Activated CD4-positive, alpha-beta T cell treated with anti-CD3 and anti-CD28 coated beads, Interleukin-2, amount 10 ng/mL, durations not matched to agents 7 days and 5 days (primary cell): ENCODE data around the gene BANP. TPM values are rescaled to one million over a fixed set of nuclear protein-coding genes. Genes with fewer than 3 reads are reported as not detected.
A peak's percentile ranks its signal among the peaks of the same experiment; 100 is the strongest.

Source experiments
- CTCF ChIA-PET: fragments of 350-600 bp; sonication (Branson Sonifier 250); formaldehyde crosslinking; loops from one replicate; lab custom pipeline; 2021; ENCODE audit warnings: antibody characterized with exemption; lab: Charles Lee
- POLR2A ChIA-PET: fragments of 350-600 bp; sonication (Branson Sonifier 250); formaldehyde crosslinking; loops from one replicate; lab custom pipeline; 2021; ENCODE audit warnings: antibody characterized with exemption; lab: Charles Lee
- DNase-seq: peaks from one replicate; pipeline ENCODE4 v3.0.0-alpha.2; 2020
- H3K27ac Mint-ChIP-seq: one replicate; pipeline ENCODE4 v1.8.0; 2021; ENCODE audit warnings: mild to moderate bottlenecking, moderate library complexity, mixed read lengths
- H3K27me3 Mint-ChIP-seq: one replicate; pipeline ENCODE4 v1.8.0; 2021; ENCODE audit warnings: mixed read lengths
- H3K36me3 Mint-ChIP-seq: one replicate; pipeline ENCODE4 v1.8.0; 2021; ENCODE audit warnings: low read depth, mixed read lengths
- H3K4me1 Mint-ChIP-seq: one replicate; pipeline ENCODE4 v1.8.0; 2021; ENCODE audit warnings: mixed read lengths
- H3K4me3 Mint-ChIP-seq: one replicate; pipeline ENCODE4 v1.8.0; 2021; ENCODE audit warnings: mild to moderate bottlenecking, moderate library complexity, mixed read lengths
- H3K9me3 Mint-ChIP-seq: one replicate; pipeline ENCODE4 v1.8.0; 2021; ENCODE audit warnings: mixed read lengths
- total RNA-seq, 2 experiments: library from RNA; stranded (reverse); gene quantifications; one replicate each; pipeline ENCODE4 v1.2.3, GENCODE V29; 2021

Gene BANP
- total RNA-seq, 2 experiments from 2014 or later, result 43.2 to 45.5 TPM

DNA sequence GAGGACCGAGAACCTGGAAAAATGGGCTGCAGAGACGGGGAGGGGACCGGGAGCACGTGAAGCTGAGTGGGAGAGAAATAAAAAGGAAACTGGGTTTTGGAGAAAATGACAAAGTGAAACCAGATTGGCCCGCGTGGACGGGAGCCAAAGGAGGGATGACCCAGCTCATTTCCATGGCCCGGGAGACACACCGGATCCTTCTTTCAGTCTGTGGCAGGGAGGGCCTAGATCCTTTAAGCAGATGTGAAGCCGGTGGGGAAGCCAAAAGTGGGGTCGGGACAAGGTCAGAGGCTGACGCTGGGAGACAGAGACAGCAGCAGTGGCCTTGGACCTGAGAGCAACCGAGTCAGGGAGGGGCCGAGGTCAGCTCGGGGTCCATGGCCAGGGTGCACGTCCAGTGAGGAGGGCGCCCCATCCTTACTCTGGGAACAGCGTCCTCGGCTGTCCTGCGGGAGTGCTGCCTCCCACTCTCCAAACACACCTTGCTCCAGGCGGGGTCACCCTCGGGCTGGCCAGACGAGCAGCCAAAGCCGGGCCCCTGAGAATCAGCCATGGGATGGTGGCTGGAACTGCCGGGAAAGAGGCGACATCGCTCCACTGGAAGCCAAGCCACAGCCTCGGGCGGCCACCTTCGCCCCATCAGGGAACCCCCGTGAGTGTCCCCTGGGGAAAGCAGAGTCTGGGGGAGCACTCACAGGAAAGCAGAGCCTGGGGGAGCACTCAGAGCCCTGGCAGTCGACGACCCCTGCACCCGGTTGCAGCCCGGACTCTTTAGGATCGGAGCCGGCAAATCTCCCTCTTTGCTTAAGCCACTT lies 32.2 kb upstream of the BANP start:
- no peak for DNase-seq
- Mint-ChIP-seq H3K36me3 (no peaks in the 10 kb centered on the region), H3K4me3 (no peak overlapping the region), H3K4me1 (no peaks in the 10 kb centered on the region), H3K9me3 (no peaks in the 10 kb centered on the region), H3K27me3 (no peaks in the 10 kb centered on the region), H3K27ac (no peak overlapping the region)
- CTCF ChIA-PET, result no interaction called here
- POLR2A ChIA-PET, result no interaction called here

DNA sequence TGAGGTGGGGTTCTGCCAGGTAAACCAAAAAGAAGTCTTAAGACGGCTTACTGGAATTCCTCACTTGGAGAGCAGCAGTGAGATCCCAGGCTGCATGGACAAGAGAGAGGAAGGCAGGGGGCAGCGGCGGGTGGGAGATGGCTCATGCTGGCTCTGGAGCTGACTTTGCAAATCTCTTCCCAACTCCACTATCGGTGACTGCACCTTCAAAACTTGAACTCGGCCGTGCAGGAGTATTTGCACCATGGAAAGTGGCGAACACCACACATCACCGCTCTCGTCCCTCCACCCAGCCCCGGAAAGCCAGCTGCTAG lies 31.6 kb upstream of the BANP start:
- DNase-seq, result no peak
- Mint-ChIP-seq H3K4me1 (no peaks in the 10 kb centered on the region), H3K27me3 (peaks cover 2% of the 10 kb centered on the region), H3K27ac (no peak overlapping the region), H3K4me3 (no peak overlapping the region), H3K9me3 (no peaks in the 10 kb centered on the region), H3K36me3 (no peaks in the 10 kb centered on the region)
- CTCF ChIA-PET, result no interaction called here
- POLR2A ChIA-PET, result no interaction called here

DNA sequence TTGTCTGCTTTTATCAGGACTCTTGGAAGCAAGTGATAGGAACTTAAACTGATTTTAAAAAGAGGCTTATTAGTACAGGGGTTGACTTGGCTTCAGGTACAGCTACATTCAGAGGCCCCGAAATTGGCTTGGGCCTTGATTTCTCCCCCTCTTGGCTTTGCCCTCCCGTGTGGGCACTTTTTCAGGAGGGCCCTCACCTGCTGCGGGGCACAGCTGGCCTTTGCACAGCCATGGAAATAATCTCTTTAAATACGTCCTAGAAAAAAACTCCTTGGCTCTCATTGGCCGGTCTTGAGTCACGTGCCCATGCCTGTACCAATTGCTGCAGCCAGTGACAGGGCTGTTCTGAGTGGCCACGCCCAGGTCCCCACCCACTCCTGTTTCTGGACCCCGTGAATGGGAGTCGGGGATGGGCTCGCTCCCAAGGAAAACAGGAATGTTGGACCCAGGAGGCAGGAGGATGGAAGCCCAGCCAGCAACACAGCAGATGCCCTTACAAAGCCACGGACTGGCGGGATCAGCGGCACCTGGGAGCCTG lies 29.9 kb upstream of the BANP start:
- Mint-ChIP-seq H3K4me3 (no peak overlapping the region), H3K27ac (no peak overlapping the region), H3K9me3 (no peaks in the 10 kb centered on the region), H3K4me1 (peaks cover 2% of the 10 kb centered on the region), H3K27me3 (peaks cover 4% of the 10 kb centered on the region), H3K36me3 (no peaks in the 10 kb centered on the region)
- CTCF ChIA-PET, result no interaction called here
- no peak for DNase-seq
- POLR2A ChIA-PET, result no interaction called here

DNA sequence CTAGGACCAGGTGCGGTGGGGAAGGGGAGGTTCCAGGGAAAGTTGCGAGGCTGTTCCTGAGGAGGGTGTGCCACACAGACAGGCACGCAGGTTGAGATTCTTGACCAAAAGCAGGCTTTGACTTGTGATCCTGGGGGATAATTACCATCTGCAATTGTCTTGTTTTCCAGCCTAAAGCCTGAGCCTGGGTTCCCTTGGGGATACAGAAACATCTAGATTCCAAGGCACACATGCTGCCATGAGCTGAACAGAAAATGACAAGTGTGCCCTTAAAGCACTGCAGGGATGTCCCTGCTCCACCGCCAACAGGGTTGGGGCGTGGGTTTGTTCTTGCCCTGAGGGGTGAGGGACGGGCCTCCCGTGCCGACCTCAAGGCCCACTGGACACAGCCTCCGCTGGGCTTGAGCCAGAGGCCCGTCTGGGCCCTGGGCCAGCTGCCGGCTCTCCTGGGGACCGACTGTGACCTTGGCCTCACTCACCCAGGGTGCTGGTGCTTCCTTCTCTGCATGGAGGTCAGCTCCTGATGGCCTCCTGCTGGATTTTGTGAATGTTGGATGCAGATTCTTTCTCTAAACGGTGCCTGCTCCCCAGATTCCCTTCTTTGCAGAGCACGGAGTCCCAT lies 28.9 kb upstream of the BANP start:
- H3K27me3 Mint-ChIP-seq, result peaks cover 9% of the 10 kb centered on the region
- DNase-seq, result no peak
- peaks cover 5% of the 10 kb centered on the region for H3K4me1 Mint-ChIP-seq
- no peaks in the 10 kb centered on the region for H3K9me3 Mint-ChIP-seq
- CTCF ChIA-PET, result no interaction called here
- POLR2A ChIA-PET, result no interaction called here
- H3K27ac Mint-ChIP-seq, result no peak overlapping the region
- no peak overlapping the region for H3K4me3 Mint-ChIP-seq
- no peaks in the 10 kb centered on the region for H3K36me3 Mint-ChIP-seq

DNA sequence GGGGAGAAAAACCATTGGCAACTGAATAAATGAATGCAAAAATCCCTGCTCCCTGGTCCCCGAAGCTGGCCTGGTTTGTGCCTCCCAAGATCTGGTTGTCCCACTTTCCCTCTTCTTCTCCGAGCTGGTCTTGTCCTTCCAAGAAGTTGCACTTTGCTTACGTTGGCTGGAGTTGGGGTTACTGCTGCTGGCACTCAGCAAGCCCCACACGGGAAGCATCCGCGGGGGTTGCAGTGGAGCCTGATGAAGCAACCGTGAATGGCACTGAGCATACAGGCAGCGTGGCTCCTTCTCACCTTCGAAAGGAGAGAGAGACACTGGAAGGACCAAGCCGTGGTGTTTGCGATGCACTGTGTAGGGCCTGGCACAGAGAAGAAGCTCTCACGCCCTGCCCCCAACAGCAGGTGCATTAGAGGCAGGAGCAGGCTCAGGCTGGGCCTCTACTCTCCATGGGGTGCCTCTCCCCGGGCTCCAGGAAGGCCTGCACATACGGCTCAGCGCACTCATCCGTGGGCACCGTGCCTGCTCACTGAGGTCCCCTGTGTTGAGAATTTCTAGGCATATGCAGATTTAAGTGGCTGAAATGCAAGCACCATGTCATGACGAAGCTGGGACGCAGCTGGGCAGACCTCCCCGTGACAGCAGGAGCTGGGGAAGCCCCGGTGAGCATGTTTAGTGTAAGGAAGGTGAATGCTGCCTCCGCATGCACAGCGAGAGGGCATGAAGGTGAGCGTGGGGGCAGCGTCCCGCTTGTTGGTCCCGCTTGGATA lies 27.0 kb upstream of the BANP start:
- Mint-ChIP-seq H3K4me3 (no peak overlapping the region), H3K4me1 (peaks cover 5% of the 10 kb centered on the region), H3K9me3 (no peaks in the 10 kb centered on the region), H3K27me3 (peaks cover 9% of the 10 kb centered on the region), H3K27ac (peak overlapping the region; percentile 19), H3K36me3 (no peaks in the 10 kb centered on the region)
- DNase-seq, result no peak
- POLR2A ChIA-PET, result no interaction called here
- CTCF ChIA-PET, result no interaction called here

DNA sequence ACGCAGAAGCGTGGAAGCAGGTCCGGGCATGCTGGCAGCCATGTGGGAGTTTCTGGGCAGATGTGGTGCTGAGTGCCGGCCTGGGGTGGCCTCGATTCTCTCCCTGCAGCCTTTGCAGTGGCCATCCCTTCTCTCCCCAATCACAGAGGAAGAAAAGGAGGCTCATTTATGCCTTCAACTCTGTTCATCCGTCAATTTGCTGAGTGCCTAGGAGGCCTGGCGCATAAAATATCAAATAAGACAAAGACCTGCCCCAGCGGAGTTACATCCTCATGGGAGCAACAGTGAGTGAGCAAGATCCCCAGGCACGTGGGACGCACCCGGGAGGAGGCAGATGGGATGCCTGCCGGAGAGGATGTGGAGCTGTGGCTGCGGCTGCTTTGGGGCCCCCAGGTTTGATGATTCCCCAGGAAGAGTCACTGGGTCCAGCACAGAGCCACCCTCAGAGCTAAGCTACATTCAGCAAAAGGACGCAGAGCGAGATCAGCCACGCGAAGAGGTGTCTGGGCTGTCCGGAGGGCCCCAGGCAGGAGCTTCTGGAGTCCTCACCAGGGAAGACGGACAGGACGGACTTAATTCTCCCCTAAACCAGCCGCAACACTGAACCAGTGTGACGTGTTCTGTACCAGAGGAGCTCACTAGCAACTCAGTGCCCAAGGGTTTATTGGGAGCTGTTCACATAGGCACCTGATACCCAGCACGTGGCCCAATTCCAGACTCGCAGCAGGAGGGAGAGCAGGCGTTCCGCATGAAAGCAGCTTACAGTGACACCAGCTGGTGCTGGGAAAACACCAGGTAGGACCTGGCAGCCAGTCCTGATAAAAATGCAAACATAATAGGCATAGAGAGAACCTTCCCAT lies 26.2 kb upstream of the BANP start:
- Mint-ChIP-seq H3K4me1 (peaks cover 5% of the 10 kb centered on the region), H3K9me3 (no peaks in the 10 kb centered on the region), H3K4me3 (no peak overlapping the region), H3K27ac (no peak overlapping the region), H3K27me3 (peaks cover 9% of the 10 kb centered on the region), H3K36me3 (no peaks in the 10 kb centered on the region)
- DNase-seq, result no peak
- ChIA-PET POLR2A (no interaction called here), CTCF (interaction anchor here (0.7 kb wide), 1 partner anchor 53 kb away, joined by 3 read pairs; no protein-coding TSS in a partner anchor)

DNA sequence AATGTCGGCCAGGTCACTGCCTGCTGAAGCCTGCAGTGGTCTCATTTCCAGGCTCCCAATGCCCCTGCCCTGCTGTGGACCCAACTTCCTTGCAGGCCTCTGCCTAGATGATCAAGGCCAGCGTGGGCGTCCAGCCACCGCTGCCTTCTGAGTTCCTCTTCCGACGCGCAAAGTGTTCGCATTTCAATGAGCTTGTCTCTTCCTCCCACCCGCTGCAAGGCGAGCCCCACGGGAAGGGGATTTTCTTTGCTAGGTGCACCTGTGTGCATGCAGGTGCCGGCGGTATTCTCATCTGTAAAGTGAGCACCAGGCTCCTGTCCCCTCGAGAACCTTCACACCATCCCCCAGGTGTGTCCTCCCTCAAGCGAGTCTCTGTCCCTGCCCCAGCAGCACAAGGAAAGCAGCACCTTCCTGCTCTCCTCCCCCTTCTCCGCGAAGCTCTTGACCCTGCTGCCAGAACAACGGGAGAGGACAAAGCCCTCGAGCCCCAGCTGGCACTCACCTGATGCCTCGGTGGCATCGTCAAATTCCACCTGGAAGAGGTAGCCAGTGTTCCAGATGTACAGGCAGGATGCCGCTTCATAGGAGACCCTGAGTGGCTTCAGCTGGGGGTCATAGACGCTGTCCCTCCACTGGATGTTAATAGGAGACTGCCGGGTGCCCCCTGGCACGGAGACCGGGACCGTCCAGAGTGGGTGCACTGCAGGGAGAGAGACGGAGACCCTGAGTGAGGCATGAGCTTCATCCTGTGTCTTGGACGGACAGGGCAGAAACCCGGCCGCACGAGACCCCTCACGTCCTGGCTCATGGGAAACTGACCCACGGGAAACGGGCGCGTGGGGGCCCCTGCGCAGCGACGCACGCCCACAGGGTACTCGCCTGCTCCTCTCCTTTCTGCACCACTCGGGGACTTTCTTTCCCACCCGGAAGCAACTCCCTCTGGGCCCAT lies 24.7 kb upstream of the BANP start:
- ChIA-PET POLR2A (no interaction called here), CTCF (interaction anchor here (0.7 to 2.0 kb wide), 2 partner anchors 55 to 147 kb away, joined by 3 to 4 read pairs; no protein-coding TSS in a partner anchor)
- no peaks in the 10 kb centered on the region for H3K9me3 Mint-ChIP-seq
- peaks cover 9% of the 10 kb centered on the region for H3K27me3 Mint-ChIP-seq
- H3K36me3 Mint-ChIP-seq, result no peaks in the 10 kb centered on the region
- DNase-seq, result no peak
- no peak overlapping the region for H3K27ac Mint-ChIP-seq
- H3K4me3 Mint-ChIP-seq, result no peak overlapping the region
- peaks cover 5% of the 10 kb centered on the region for H3K4me1 Mint-ChIP-seq

DNA sequence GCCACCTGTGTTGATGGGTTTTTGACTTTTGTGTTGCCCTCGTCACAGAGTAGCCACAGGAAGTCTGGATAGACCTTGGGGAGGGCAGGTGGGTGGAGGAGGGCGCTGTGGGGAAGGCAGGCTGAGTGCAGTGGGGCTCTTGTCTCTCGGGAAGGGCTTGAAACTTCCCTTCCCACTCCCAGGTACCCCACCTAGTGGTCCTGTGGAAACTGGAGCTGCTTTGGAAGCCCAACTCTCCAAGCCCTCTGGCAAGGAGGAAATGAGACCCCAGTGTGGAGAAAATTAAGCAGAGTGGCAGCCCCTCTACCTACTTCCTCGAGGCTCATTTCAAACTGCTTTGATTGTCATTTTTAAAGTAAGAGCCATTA lies 24.1 kb upstream of the BANP start:
- no peak overlapping the region for H3K27ac Mint-ChIP-seq
- DNase-seq, result no peak
- H3K27me3 Mint-ChIP-seq, result peaks cover 9% of the 10 kb centered on the region
- ChIA-PET CTCF (interaction anchor here (2.0 kb wide), 1 partner anchor 148 kb away, joined by 4 read pairs; no protein-coding TSS in a partner anchor), POLR2A (no interaction called here)
- no peaks in the 10 kb centered on the region for H3K36me3 Mint-ChIP-seq
- H3K9me3 Mint-ChIP-seq, result no peaks in the 10 kb centered on the region
- no peak overlapping the region for H3K4me3 Mint-ChIP-seq
- H3K4me1 Mint-ChIP-seq, result peaks cover 5% of the 10 kb centered on the region

DNA sequence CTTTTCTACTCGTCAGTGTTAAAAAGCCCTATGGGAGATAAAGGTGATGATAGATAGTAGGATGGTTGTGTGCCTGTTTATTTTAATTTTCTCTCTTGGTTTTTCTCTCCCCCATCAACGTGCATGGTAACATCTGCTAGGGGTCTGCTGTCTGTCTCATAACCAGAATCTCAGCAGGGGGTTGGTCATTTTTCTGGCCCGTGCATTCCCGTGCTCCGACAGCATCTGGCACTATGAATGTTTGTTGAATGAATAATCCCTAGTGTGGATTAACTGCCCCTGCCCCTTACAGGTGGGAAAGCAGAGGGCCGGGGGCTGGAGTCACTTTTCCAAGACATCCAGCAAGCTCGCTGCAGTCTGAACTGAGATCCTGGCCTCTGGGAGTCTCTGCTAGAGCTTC lies 21.2 kb upstream of the BANP start:
- H3K4me3 Mint-ChIP-seq, result no peak overlapping the region
- POLR2A ChIA-PET, result no interaction called here
- CTCF ChIA-PET, result interaction anchor here (1.8 kb wide), 1 partner anchor 151 kb away, joined by 4 read pairs; no protein-coding TSS in a partner anchor

DNA sequence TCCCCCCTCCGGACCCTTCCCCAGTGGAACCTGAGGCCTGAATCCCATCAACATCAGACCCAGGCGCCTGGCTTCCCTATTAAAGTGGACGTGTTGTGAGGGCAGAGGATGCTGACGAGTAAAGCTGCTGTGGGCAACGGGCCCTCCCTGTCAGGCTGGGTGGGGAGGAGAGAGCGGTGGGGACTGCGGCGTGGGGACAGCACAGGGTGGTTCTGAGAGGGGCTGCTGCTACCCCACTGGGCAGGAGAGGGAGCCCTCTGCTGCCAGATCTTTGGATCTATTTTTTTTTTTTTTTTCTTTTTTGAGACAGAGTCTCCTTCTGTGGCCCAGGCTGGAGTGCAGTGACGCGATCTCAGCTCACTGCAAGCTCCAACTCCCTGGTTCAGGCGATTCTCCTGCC lies 20.8 kb upstream of the BANP start:
- Mint-ChIP-seq H3K9me3 (no peaks in the 10 kb centered on the region), H3K36me3 (no peaks in the 10 kb centered on the region), H3K27me3 (peaks cover 9% of the 10 kb centered on the region), H3K4me1 (peaks cover 5% of the 10 kb centered on the region), H3K27ac (no peak overlapping the region), H3K4me3 (no peak overlapping the region)
- CTCF ChIA-PET, result interaction anchor here (1.8 kb wide), 1 partner anchor 151 kb away, joined by 4 read pairs; no protein-coding TSS in a partner anchor
- no peak for DNase-seq
- POLR2A ChIA-PET, result no interaction called here

More for the DNA sequence above, 21.2 kb upstream of the BANP start:
- Mint-ChIP-seq H3K27me3 (peaks cover 7% of the 10 kb centered on the region), H3K9me3 (no peaks in the 10 kb centered on the region), H3K36me3 (no peaks in the 10 kb centered on the region), H3K27ac (no peak overlapping the region), H3K4me1 (peaks cover 5% of the 10 kb centered on the region)
- DNase-seq, result no peak

DNA sequence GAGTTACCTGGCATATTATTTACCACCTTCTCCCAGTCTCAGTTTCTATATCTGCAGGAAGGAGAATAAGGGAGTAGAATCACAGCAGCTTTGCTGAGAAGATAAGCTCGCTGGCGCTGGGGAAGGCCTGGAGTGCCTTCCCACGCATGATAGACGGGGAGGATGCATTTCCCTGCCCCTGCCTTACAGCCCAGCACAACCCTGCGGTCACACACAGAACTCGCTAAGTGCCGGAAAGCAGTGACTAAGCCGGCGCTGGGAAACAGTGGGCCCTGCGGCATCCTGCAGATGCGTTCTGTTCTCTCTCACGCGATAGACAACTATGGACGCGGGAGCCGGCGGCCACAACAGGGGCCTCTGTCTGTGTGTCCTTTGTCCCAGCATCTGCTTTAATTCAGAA lies 19.7 kb upstream of the BANP start:
- Mint-ChIP-seq H3K9me3 (no peaks in the 10 kb centered on the region), H3K4me1 (peaks cover under 1% of the 10 kb centered on the region), H3K27ac (no peak overlapping the region), H3K4me3 (no peak overlapping the region), H3K27me3 (peaks cover 5% of the 10 kb centered on the region), H3K36me3 (no peaks in the 10 kb centered on the region)
- POLR2A ChIA-PET, result no interaction called here
- no peak for DNase-seq
- CTCF ChIA-PET, result no interaction called here
